ENCODE data around the gene CTAGE6. TPM values are rescaled to one million over a fixed set of nuclear protein-coding genes. Genes with fewer than 3 reads are reported as not detected.
"Not testable (repeated sequence)": the region's sequence is repeated elsewhere in the genome, so short reads cannot be mapped to it uniquely, and the experiment has no call there.

CTAGE6 gene
- total RNA-seq, 4 donors from 2014 or later, result 0.26 to 2.4 (median 1.4) TPM; not detected in 1

DNA sequence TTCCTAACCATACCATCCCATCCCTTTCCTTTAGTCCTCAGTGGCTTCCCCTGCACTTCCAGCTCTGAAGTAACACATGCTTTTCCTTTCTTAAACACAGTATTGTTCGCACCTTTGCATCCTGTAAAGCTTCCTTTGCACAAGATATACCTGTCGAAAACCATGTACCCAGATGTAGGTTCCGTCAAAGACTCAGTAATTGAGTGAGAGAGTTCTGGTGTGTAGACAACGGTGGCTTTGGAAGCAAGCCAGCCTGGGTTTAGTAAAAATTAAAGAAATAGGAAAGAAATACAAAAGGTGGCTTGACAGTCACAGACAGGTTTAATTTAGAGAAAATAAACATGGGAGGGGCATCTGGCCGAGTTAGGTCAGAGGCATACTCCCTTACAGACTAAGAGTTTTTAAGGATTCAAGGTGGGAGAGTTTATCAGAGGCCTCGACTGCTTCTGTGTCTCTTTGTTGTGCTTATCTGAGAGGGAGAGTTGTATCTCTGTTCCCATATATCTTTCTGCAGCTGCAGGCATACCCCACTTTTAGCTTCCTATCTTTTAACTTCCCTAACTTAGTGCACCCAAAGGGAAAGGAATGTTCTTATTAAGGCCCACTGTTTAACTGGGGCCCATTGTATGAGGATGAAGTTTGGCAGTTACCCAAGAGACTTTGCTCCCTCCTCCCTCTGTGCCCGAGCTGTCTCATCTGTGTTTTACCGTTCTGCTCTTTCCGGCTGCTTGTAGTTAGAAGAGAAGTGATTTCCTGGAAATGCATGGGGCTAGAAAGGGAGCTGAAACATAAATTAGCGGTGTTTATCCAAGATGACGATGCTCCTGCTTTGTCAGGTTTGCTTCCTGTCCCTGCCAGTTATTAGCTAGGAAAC is 42.7 kb downstream of the CTAGE6 start:
- H3K27me3 ChIP-seq; H3K4me1 ChIP-seq; H3K36me3 ChIP-seq; H3K4me3 ChIP-seq; H3K27ac ChIP-seq; intact Hi-C loops (cut with DNase I; ENCODE audit: low total_unique reads); DNase-seq; H3K9me3 ChIP-seq: not testable (repeated sequence)

- H3K36me3 ChIP-seq; intact Hi-C loops (cut with DNase I; ENCODE audit: low total_unique reads); H3K9me3 ChIP-seq; H3K27ac ChIP-seq; DNase-seq; H3K4me1 ChIP-seq; H3K4me3 ChIP-seq; H3K27me3 ChIP-seq: not testable (repeated sequence)
Measured at GRCh38 chr7:143712381-143712780, 45.1 kb downstream of the CTAGE6 start.

DNA sequence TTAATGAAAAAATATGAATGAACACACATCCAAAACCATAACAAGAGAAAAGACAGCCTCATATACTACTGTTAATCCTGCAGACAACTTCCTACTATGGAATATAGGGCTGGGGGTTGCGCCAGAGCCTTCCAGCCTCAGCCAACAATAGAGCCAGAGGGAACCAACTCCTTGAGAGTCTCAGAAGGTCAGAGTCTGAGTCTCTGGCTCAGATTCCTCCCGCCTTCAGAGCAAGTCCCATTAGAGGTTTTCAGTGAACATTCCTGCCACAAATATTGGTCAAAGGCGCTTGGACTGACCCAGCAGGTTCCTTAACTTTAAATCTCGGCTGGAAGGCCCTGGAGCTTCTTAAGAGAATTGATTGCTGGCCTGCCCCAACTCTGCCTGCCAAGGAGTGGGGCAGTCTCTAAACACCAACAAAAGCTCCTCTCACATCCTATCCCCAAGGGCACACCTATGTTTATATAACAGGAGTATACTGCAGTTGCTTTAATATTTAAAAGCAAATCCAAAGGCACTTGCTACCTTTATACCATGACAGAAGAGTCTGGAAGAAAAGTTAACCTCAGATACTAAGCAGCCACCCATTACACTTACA is 45.7 kb downstream of the CTAGE6 start:
- H3K27ac ChIP-seq; H3K36me3 ChIP-seq; H3K4me3 ChIP-seq; DNase-seq; H3K4me1 ChIP-seq; intact Hi-C loops (cut with DNase I; ENCODE audit: low total_unique reads); H3K9me3 ChIP-seq; H3K27me3 ChIP-seq: not testable (repeated sequence)

DNA sequence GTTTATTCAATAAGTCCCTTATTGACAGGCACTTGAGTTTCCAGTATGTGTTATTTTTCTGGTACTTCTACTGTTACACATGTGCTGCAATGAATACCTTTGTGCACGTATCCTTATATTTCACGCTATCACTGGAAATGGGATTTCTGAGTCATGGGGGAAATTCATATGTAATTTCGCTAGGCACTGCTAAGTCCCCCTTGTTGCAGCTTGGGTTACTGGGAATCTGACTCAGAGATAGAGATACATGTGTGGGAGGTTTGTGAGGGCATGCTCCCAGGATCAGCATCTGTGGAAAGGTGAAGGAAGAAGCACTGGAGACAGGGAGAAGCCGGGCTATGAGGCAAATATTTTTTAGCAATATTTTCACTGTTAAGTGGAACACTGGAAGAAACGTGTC is 47.6 kb downstream of the CTAGE6 start:
- H3K27ac ChIP-seq; DNase-seq; H3K36me3 ChIP-seq; H3K27me3 ChIP-seq; H3K4me3 ChIP-seq; H3K9me3 ChIP-seq; H3K4me1 ChIP-seq; intact Hi-C loops (cut with DNase I; ENCODE audit: low total_unique reads): not testable (repeated sequence)

Small RNA genes within 50 kb of the gene (small RNA-seq; reads per million reads assigned to genes)
- not detected for gene RNU6-267P

Other genes with a start within 250 kb of the CTAGE6 start
- under 1 TPM in 3 of 4 donors, not detected in 1; under 0.01 to 0.28 (median 0.27) TPM for gene CTAGE15, start 185.9 kb downstream of the CTAGE6 start, total RNA-seq
- gene TCAF2, start 136.7 kb downstream of the CTAGE6 start, total RNA-seq, result 10 to 100 TPM in 2 of 4 donors, 1 to 10 TPM in 2; 1.5 to 12.1 (median 7.1) TPM
- 100 to 1,000 TPM in 1 of 4 donors, 10 to 100 TPM in 3; 12.3 to 137 (median 46.6) TPM for gene TCAF1, start 144.5 kb upstream of the CTAGE6 start, total RNA-seq
- not detected for gene OR2F2, start 177.5 kb upstream of the CTAGE6 start, total RNA-seq
- gene OR2F1, start 197.1 kb upstream of the CTAGE6 start, total RNA-seq, result not detected
- gene OR6B1, start 242.6 kb upstream of the CTAGE6 start, total RNA-seq, result not detected

Data from uterus (tissue), 4 donors.